OCI-LY1 (cell line): ENCODE measurements around the gene ADNP.

ENCODE experiments used
- H2AFZ ChIP-seq: fragments of 200-600 bp; sonication (generic), shearing (Covaris generic); 2 replicates; pipeline ENCODE4 v1.6.0; 2014; ENCODE audit warnings: antibody characterized with exemption, mild to moderate bottlenecking, low read length
- H3F3A ChIP-seq: fragments of 200-600 bp; sonication (generic), shearing (Covaris generic); 2 replicates; pipeline ENCODE4 v1.6.0; 2014; ENCODE audit warnings: mild to moderate bottlenecking, antibody characterized with exemption, low read length, moderate library complexity; ENCODE audit not compliant: insufficient read depth
- H3K27ac ChIP-seq: fragments of 200-600 bp; sonication (generic); 2 replicates; pipeline ENCODE4 v1.5.1; 2014; ENCODE audit warnings: low read length, mixed run types, mild to moderate bottlenecking, low read depth; ENCODE audit not compliant: poor library complexity, severe bottlenecking
- H3K27me3 ChIP-seq: fragments of 200-600 bp; sonication (generic); 2 replicates; pipeline ENCODE4 v1.6.0; 2014; ENCODE audit warnings: antibody characterized with exemption, mild to moderate bottlenecking, low read length, moderate library complexity; ENCODE audit not compliant: insufficient read depth
- H3K36me3 ChIP-seq: fragments of 200-600 bp; sonication (generic); 2 replicates; pipeline ENCODE4 v1.6.1; 2014; ENCODE audit warnings: mild to moderate bottlenecking, antibody characterized with exemption, low read length, moderate library complexity, mixed read lengths; ENCODE audit not compliant: insufficient read depth
- H3K4me1 ChIP-seq: fragments of 200-600 bp; sonication (generic); 2 replicates; pipeline ENCODE4 v1.5.1; 2014; ENCODE audit warnings: mild to moderate bottlenecking, low read length, moderate library complexity; ENCODE audit not compliant: insufficient read depth, severe bottlenecking
- H3K4me2 ChIP-seq: fragments of 200-600 bp; sonication (generic), shearing (Covaris generic); 2 replicates; pipeline ENCODE4 v1.6.1; 2014; ENCODE audit warnings: low read length
- H3K4me3 ChIP-seq: fragments of 200-600 bp; sonication (generic); 2 replicates; pipeline ENCODE4 v1.5.1; 2014; ENCODE audit warnings: low read length, low read depth, mild to moderate bottlenecking, mixed read lengths; ENCODE audit not compliant: poor library complexity, severe bottlenecking
- H3K79me2 ChIP-seq: fragments of 200-600 bp; shearing (Covaris generic); 2 replicates; pipeline ENCODE4 v1.6.1; 2016; ENCODE audit warnings: mixed run types, low read length, mixed read lengths; ENCODE audit not compliant: insufficient read depth
- H3K9ac ChIP-seq: fragments of 200-600 bp; sonication (generic), shearing (Covaris generic); 2 replicates; pipeline ENCODE4 v1.6.1; 2014; ENCODE audit warnings: mild to moderate bottlenecking, low read length, mixed read lengths
- H3K9me2 ChIP-seq: fragments of 200-600 bp; sonication (generic), shearing (Covaris generic); 2 replicates; pipeline ENCODE4 v1.6.1; 2014; ENCODE audit warnings: low read depth, mild to moderate bottlenecking, low read length, mixed read lengths
- H3K9me3 ChIP-seq: fragments of 200-600 bp; shearing (Covaris generic); 2 replicates; pipeline ENCODE4 v1.6.1; 2014; ENCODE audit warnings: low read length, mixed read lengths
- H4K20me1 ChIP-seq: fragments of 200-600 bp; sonication (generic), shearing (Covaris generic); 2 replicates; pipeline ENCODE4 v1.6.0; 2016; ENCODE audit warnings: mild to moderate bottlenecking, low read length; ENCODE audit not compliant: insufficient read depth
- CTCF ChIP-seq: fragments of 200-600 bp; sonication (generic), shearing (Covaris generic); IDR thresholded peaks from 2 replicates; pipeline ENCODE4 v1.5.1; 2017; ENCODE audit warnings: mild to moderate bottlenecking, antibody characterized with exemption, low read length, moderate library complexity, mixed read lengths
- EZH2 ChIP-seq: fragments of 200-600 bp; sonication (generic), shearing (Covaris generic); IDR thresholded peaks from 2 replicates; pipeline ENCODE4 v1.8.0; 2017; ENCODE audit warnings: borderline replicate concordance, mixed run types, mild to moderate bottlenecking, antibody characterized with exemption, low read length, moderate library complexity, mixed read lengths

The ADNP gene

GRCh38 chr20:50845566-50846215 lies 85.5 kb downstream of the ADNP start:
- H3K9me3 ChIP-seq, result no peaks in the 10 kb centered on the region
- no peak overlapping the region for H3K9ac ChIP-seq
- no peaks in the 10 kb centered on the region for H3K9me2 ChIP-seq
- TF ChIP-seq CTCF (no peak), EZH2 (no peak)
- no peaks in the 10 kb centered on the region for H3K27me3 ChIP-seq
- no peak overlapping the region for H3K27ac ChIP-seq
- H3F3A ChIP-seq, result no peaks in the 10 kb centered on the region
- H3K4me2 ChIP-seq, result no peak overlapping the region
- H2AFZ ChIP-seq, result no peak overlapping the region
- H3K4me1 ChIP-seq, result peaks cover 36% of the 10 kb centered on the region
- H3K36me3 ChIP-seq, result peaks cover 41% of the 10 kb centered on the region; the same call in 1 of the 2 replicates
- no peaks in the 10 kb centered on the region for H3K79me2 ChIP-seq
- no peak overlapping the region for H3K4me3 ChIP-seq
- H4K20me1 ChIP-seq, result no peaks in the 10 kb centered on the region

DNA sequence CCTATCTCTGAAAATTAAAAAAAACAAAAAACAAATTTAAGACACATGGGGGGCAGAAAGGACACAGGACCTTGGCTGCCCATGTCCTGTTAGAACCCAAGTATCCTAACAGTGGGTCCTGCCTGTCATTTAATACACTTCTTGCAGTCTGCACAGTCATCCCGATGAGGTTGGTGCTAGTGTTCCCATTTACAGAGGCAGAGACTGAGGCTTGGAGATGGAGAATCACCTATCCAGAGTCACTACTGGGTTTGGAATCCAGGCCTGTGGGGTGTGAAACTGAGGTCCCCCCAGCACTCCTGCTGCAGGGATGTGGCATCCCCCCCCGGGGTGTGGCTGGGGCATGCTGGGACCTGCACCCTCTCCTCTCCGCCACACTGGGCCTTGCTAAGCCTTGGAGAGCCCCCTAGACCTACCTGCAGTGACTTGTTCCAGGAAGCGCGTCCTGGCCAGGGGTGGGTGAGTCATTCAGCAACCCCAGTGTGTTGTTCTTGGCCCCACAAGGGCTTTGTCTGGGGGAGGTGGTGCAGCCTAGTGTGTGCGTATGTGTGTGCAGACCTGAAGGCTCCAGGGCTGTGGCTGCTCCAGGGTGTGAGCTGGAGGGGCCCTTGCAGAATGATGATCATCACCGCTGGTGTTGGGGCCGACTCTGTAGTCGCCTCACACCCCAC lies 86.7 kb downstream of the ADNP start:
- Histone ChIP-seq H3K9me2 (no peaks in the 10 kb centered on the region), H3K4me1 (peaks cover 28% of the 10 kb centered on the region)

More for the DNA sequence above, 86.7 kb downstream of the ADNP start:
- Histone ChIP-seq H3K4me2 (no peak overlapping the region), H3F3A (no peaks in the 10 kb centered on the region), H3K27me3 (no peaks in the 10 kb centered on the region), H4K20me1 (no peaks in the 10 kb centered on the region), H3K27ac (no peak overlapping the region), H3K36me3 (peaks cover 46% of the 10 kb centered on the region; the same call in 1 of the 2 replicates), H3K9ac (no peak overlapping the region), H3K4me3 (no peak overlapping the region), H3K79me2 (no peaks in the 10 kb centered on the region), H2AFZ (no peak overlapping the region), H3K9me3 (no peaks in the 10 kb centered on the region)
- TF ChIP-seq CTCF (no peak), EZH2 (no peak)
